ENCODE results near the gene MBD3L5.
"Not testable (repeated sequence)": the region's sequence is repeated elsewhere in the genome, so short reads cannot be mapped to it uniquely, and the experiment has no call there.

MBD3L5 gene

GRCh38 chr19:7052896-7053295 is 22.5 kb downstream of the MBD3L5 start:
- not testable (repeated sequence) for DNase-seq (ENCODE audit: low spot score)

GRCh38 chr19:7054635-7055368 is 24.4 kb downstream of the MBD3L5 start:
- not testable (repeated sequence) for DNase-seq (ENCODE audit: low spot score)

- DNase-seq (ENCODE audit: low spot score): not testable (repeated sequence)
These were observed 25.3 kb downstream of the MBD3L5 start for GRCh38 chr19:7055679-7056078.

- DNase-seq (ENCODE audit: low spot score): not testable (repeated sequence)
These were observed 26.0 kb downstream of the MBD3L5 start for GRCh38 chr19:7056371-7056770.

- DNase-seq (ENCODE audit: low spot score): not testable (repeated sequence)
These were observed 28.2 kb downstream of the MBD3L5 start, which contains the start of gene MBD3L3 for GRCh38 chr19:7058576-7058975. TSS of gene MBD3L3 (minus strand) at chr19:7058676. CDS start at chr19:7058605, 71 bp downstream.

GRCh38 chr19:7059977-7060376 is 29.6 kb downstream of the MBD3L5 start:
- not testable (repeated sequence) for DNase-seq (ENCODE audit: low spot score)

- no peak for DNase-seq (ENCODE audit: low spot score)
These were observed 33.0 kb downstream of the MBD3L5 start for GRCh38 chr19:7063339-7063738.

- DNase-seq (ENCODE audit: low spot score): no peak
These were observed 33.5 kb downstream of the MBD3L5 start for GRCh38 chr19:7063764-7064418.

GRCh38 chr19:7067122-7067521 is 36.7 kb downstream of the MBD3L5 start:
- DNase-seq (ENCODE audit: low spot score): not testable (repeated sequence)

GRCh38 chr19:7067716-7068115 is 37.3 kb downstream of the MBD3L5 start:
- no peak for DNase-seq (ENCODE audit: low spot score)

- DNase-seq (ENCODE audit: low spot score): no peak
These were observed 38.2 kb downstream of the MBD3L5 start for GRCh38 chr19:7068599-7068998.

GRCh38 chr19:7069042-7069903 is 38.9 kb downstream of the MBD3L5 start, which contains the start of gene ZNF557:
TSS of gene ZNF557 (plus strand) at chr19:7069703. CDS start at chr19:7075075, 5,372 bp downstream.
- peak; percentile 98 for DNase-seq (ENCODE audit: low spot score)

GRCh38 chr19:7069904-7070226 is 39.5 kb downstream of the MBD3L5 start:
- DNase-seq (ENCODE audit: low spot score): peak; percentile 9

GRCh38 chr19:7072541-7072940 is 42.2 kb downstream of the MBD3L5 start:
- DNase-seq (ENCODE audit: low spot score): no peak

- no peak for DNase-seq (ENCODE audit: low spot score)
These were observed 44.4 kb downstream of the MBD3L5 start for GRCh38 chr19:7074705-7075282.

- DNase-seq (ENCODE audit: low spot score): no peak
These were observed 45.8 kb downstream of the MBD3L5 start for GRCh38 chr19:7076151-7076550.

- DNase-seq (ENCODE audit: low spot score): no peak
These were observed 47.6 kb downstream of the MBD3L5 start for GRCh38 chr19:7078008-7078407.

All from CD4-positive, alpha-beta T cell treated with Interleukin-2 at 100 ng/mL for 4 hours (primary cell).